ENCODE data around the gene KRT3. TPM values are rescaled to one million over a fixed set of nuclear protein-coding genes. Genes with fewer than 3 reads are reported as not detected.

KRT3 gene
- total and polyA plus RNA-seq, 8 donors = not detected

GRCh38 chr12:52787324-52788191 lies 8.4 kb downstream of the KRT3 start:
- Histone ChIP-seq H3K27ac (no peak overlapping the region), H3K36me3 (no peaks in the 10 kb centered on the region), H3K27me3 (no peaks in the 10 kb centered on the region), H3K4me1 (no peaks in the 10 kb centered on the region), H3K4me3 (no peak overlapping the region), H3K9me3 (no peaks in the 10 kb centered on the region)
- 67 to 75% methylated on average over 6 of the region's 6 CpGs for WGBS, 2 donors
- no peak for FAIRE-seq
- no peak for TF ChIP-seq CTCF (IDR thresholded peaks at IDR 0.05)
- ATAC-seq = no peak
- no peak for DNase-seq
- intact Hi-C loops (cut with DNase I) = no loop called here

- DNase-seq (no peak), ATAC-seq (no peak), FAIRE-seq (no peak)
- H3K4me3 ChIP-seq = no peak overlapping the region
- H3K27ac ChIP-seq = no peak overlapping the region
- H3K27me3 ChIP-seq = no peaks in the 10 kb centered on the region
- 55 to 80% methylated on average over 3 of the region's 3 CpGs for WGBS, 2 donors
- intact Hi-C loops (cut with DNase I) = no loop called here
- no peaks in the 10 kb centered on the region for H3K36me3 ChIP-seq
- H3K9me3 ChIP-seq = no peaks in the 10 kb centered on the region
- TF ChIP-seq CTCF (IDR thresholded peaks at IDR 0.05) = no peak
- no peaks in the 10 kb centered on the region for H3K4me1 ChIP-seq
Measured at GRCh38 chr12:52784909-52785308, 11.0 kb downstream of the KRT3 start.

GRCh38 chr12:52783563-52784316 lies 12.2 kb downstream of the KRT3 start:
- H3K4me1 ChIP-seq = no peaks in the 10 kb centered on the region
- ATAC-seq = no peak
- H3K36me3 ChIP-seq = no peaks in the 10 kb centered on the region
- H3K4me3 ChIP-seq = no peak overlapping the region
- 68 to 74% methylated on average over 7 of the region's 7 CpGs for WGBS, 2 donors
- H3K27me3 ChIP-seq = no peaks in the 10 kb centered on the region
- no peak for TF ChIP-seq CTCF (IDR thresholded peaks at IDR 0.05)
- no peak for FAIRE-seq
- H3K9me3 ChIP-seq = no peaks in the 10 kb centered on the region
- intact Hi-C loops (cut with DNase I) = no loop called here
- no peak overlapping the region for H3K27ac ChIP-seq
- DNase-seq = no peak

DNA sequence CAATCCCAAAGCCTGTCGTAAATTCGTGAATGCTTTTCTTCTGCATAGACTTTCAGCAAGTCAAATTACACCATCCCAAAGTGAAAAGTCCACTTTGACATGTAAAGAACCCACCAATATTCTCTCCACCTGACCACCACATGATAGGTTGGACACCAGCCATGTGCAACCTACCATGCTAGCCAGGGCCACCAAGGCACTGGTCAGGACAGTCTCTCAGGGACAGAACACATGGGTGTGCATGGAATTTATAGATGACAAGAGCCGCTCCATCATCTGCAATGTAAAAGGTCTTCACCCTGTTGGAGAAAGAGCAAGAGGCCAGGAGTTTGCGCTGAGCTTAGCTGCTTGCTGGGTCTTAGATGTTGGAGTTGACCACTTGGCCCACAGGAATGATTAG lies 13.4 kb downstream of the KRT3 start:
- no peak for ATAC-seq
- Histone ChIP-seq H3K9me3 (no peaks in the 10 kb centered on the region), H3K36me3 (no peaks in the 10 kb centered on the region), H3K4me3 (no peak overlapping the region), H3K27ac (no peak overlapping the region), H3K27me3 (no peaks in the 10 kb centered on the region), H3K4me1 (no peaks in the 10 kb centered on the region)
- 84 to 85% methylated on average over 4 of the region's 4 CpGs for WGBS, 2 donors
- no peak for DNase-seq
- FAIRE-seq = no peak
- no peak for TF ChIP-seq CTCF (IDR thresholded peaks at IDR 0.05)
- intact Hi-C loops (cut with DNase I) = no loop called here

Data from pancreas (tissue), 10 donors.